ENCODE results near the gene LRMDA. TPM values are rescaled to one million over a fixed set of nuclear protein-coding genes. Genes with fewer than 3 reads are reported as not detected.

LRMDA gene
- total and polyA plus RNA-seq, 2 of the 13 experiments (the other 11 are each of a cell fraction or from before 2014, with no cell fraction given), result 13.4 to 22.0 TPM

DNA sequence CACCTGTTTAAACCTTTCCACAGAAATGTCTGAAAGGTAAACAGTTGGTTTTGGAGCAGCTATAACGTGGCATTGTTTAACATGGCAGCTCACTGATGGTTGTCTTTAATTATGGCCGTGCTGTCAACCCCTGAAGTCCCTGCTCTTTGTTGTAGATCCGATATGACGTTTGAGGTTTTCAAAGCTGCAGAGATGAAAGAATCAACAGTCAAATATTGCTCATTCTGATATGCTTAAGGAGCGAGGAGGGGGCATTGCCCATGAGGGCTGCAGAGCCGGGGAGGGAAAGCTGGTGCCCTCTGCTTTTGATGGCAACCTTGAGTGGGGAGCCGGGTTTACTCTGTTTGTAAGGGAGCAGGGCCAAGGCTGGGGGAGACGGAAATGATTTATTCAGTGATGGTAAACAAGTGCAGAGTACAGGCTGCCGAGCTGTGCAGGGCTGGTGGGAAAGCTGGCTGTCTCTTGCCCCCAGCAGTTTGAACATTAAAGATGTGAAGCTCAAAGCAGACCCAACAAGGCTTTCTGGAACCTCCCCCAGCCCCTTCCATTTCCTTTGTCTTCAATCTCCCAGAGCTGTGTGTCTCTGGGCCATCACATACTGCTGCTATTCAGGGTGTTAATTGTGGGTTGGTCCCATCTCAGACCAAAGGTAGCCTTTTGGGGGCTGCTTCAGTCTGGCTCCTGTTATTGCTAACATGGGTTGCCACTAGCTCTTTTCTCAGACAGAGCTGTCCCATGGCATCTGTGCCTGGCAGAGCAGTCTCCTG, 345.5 kb downstream of the LRMDA start (continued):
- TF ChIP-seq ARID4A (CRISPR knock-in tag; IDR thresholded peaks at IDR 0.05; ENCODE audit: borderline replicate concordance) (peak; percentile 43; the same call in 1 of the 2 replicates), ZNF543 (CRISPR knock-in tag; IDR thresholded peaks at IDR 0.05) (peak; percentile 71; the same call in 1 of the 2 replicates), HIC2 (CRISPR knock-in tag; IDR thresholded peaks at IDR 0.05; ENCODE audit: low read depth) (peak; percentile 99), RCOR2 (CRISPR knock-in tag; IDR thresholded peaks at IDR 0.05) (peak; percentile 93; the same call in 1 of the 2 replicates), KIAA2018 (CRISPR knock-in tag; IDR thresholded peaks at IDR 0.05; ENCODE audit: borderline replicate concordance) (no peak), IKZF1 (IDR thresholded peaks at IDR 0.05) (no peak), RBAK (CRISPR knock-in tag; IDR thresholded peaks at IDR 0.05) (no peak), ZNF3 (CRISPR knock-in tag; IDR thresholded peaks at IDR 0.05) (peak; percentile 15; the same call in 1 of the 2 replicates), SIX1 (CRISPR knock-in tag; IDR thresholded peaks at IDR 0.05; ENCODE audit: borderline replicate concordance) (peak; percentile 64; the same call in 1 of the 2 replicates), TFDP1 (CRISPR knock-in tag; IDR thresholded peaks at IDR 0.05; ENCODE audit: borderline replicate concordance) (no peak), ISX (CRISPR knock-in tag; conservative IDR thresholded peaks at IDR 0.05) (no peak)

Measured in HepG2 (cell line).